IMR-90 (cell line): ENCODE measurements around the gene EPS8. TPM values are rescaled to one million over a fixed set of nuclear protein-coding genes. Genes with fewer than 3 reads are reported as not detected.

Experiments
- ATAC-seq: fragments of 200-7000 bp; cut with Tn5 transposase; 2 replicates; pipeline ENCODE4 v1.9.1; 2020; ENCODE audit warnings: low read depth, mild to moderate bottlenecking, moderate library complexity
- BruUV-seq: library from RNA; stranded (reverse); fragments of 400-500 nt; replicated peaks from 2 replicates; lab custom pipeline; 2021; lab: Mats Ljungman, UMichigan
- CTCF ChIA-PET: fragments of 300-600 bp; formaldehyde crosslinking; extraction: SDS; loops from one replicate; lab custom pipeline; 2021; ENCODE audit warnings: antibody characterized with exemption; lab: Yijun Ruan, JAX
- POLR2A ChIA-PET: fragments of 300-600 bp; sonication (Branson Sonifier 250); formaldehyde crosslinking; loops from one replicate; lab custom pipeline; 2022; ENCODE audit warnings: antibody characterized with exemption; ENCODE audit not compliant: unreplicated experiment; lab: Charles Lee
- DNase-seq: peaks from one replicate; pipeline ENCODE4 v3.0.0; 2013
- H2AFZ ChIP-seq: replicated peaks from 2 replicates; pipeline ENCODE3; 2013; ENCODE audit warnings: low read length, mild to moderate bottlenecking; ENCODE audit not compliant: poor library complexity
- H2AK5ac ChIP-seq: 2 replicates; pipeline ENCODE4 v1.6.1; 2013; ENCODE audit warnings: low read depth, low read length, inconsistent platforms
- H2AK9ac ChIP-seq: replicated peaks from 2 replicates; pipeline ENCODE3; 2013; ENCODE audit warnings: mild to moderate bottlenecking, low read depth, low read length, moderate library complexity; ENCODE audit not compliant: poor library complexity
- H2BK120ac ChIP-seq: 2 replicates; pipeline ENCODE4 v1.6.1; 2013; ENCODE audit warnings: low read depth, low read length, inconsistent platforms
- H2BK15ac ChIP-seq: 3 replicates; pipeline ENCODE4 v1.6.1; 2013; ENCODE audit warnings: low read depth, low read length, inconsistent platforms
- H2BK20ac ChIP-seq: 2 replicates; pipeline ENCODE4 v1.6.1; 2013; ENCODE audit warnings: low read depth, mild to moderate bottlenecking, inconsistent platforms, low read length, moderate library complexity
- H2BK5ac ChIP-seq: 2 replicates; pipeline ENCODE4 v1.6.1; 2013; ENCODE audit warnings: mild to moderate bottlenecking, low read depth, low read length, inconsistent platforms; ENCODE audit not compliant: poor library complexity, severe bottlenecking
- H3K14ac ChIP-seq: replicated peaks from 2 replicates; pipeline ENCODE4 v1.6.1; 2013; ENCODE audit warnings: low read depth, low read length, inconsistent platforms
- H3K18ac ChIP-seq: 2 replicates; pipeline ENCODE4 v1.6.1; 2013; ENCODE audit warnings: low read depth, low read length, control low read depth
- H3K23ac ChIP-seq: 2 replicates; pipeline ENCODE4 v1.6.1; 2013; ENCODE audit warnings: low read depth, low read length, inconsistent platforms
- H3K27ac ChIP-seq: 2 replicates; pipeline ENCODE4 v1.5.1; 2013; ENCODE audit warnings: mild to moderate bottlenecking, control low read depth, low read length; ENCODE audit not compliant: insufficient read depth
- H3K27me3 ChIP-seq: 2 replicates; pipeline ENCODE4 v1.6.1; 2013; ENCODE audit warnings: low read length; ENCODE audit not compliant: control insufficient read depth, insufficient read depth
- H3K36me3 ChIP-seq: 2 replicates; pipeline ENCODE4 v1.6.1; 2013; ENCODE audit warnings: low read length, mixed read lengths; ENCODE audit not compliant: control insufficient read depth, insufficient read depth
- H3K4ac ChIP-seq: 2 replicates; pipeline ENCODE4 v1.6.1; 2013; ENCODE audit warnings: low read depth, low read length, inconsistent platforms
- H3K4me1 ChIP-seq: 2 replicates; pipeline ENCODE4 v1.6.1; 2013; ENCODE audit warnings: low read length, mixed read lengths; ENCODE audit not compliant: control insufficient read depth, insufficient read depth
- H3K4me2 ChIP-seq: 2 replicates; pipeline ENCODE4 v1.6.1; 2013; ENCODE audit warnings: low read depth, mild to moderate bottlenecking, control low read depth, low read length, moderate library complexity
- H3K4me3 ChIP-seq: 2 replicates; pipeline ENCODE4 v1.5.1; 2013; ENCODE audit warnings: low read depth, mild to moderate bottlenecking, control low read depth, low read length, moderate library complexity; ENCODE audit not compliant: insufficient read depth
- H3K56ac ChIP-seq: 2 replicates; pipeline ENCODE4 v1.6.1; 2013; ENCODE audit warnings: low read length, inconsistent platforms; ENCODE audit not compliant: insufficient read depth; ENCODE audit errors: extremely low read depth
- H3K79me1 ChIP-seq, 2 experiments: 2 replicates each; pipeline ENCODE4 v1.6.1; 2013; ENCODE audit warnings: low read length in 2 of 2, inconsistent platforms in 1 of 2, low read depth in 1 of 2
- H3K9ac ChIP-seq: 2 replicates; pipeline ENCODE4 v1.6.1; 2013; ENCODE audit warnings: low read depth, low read length, control low read depth
- H3K9me1 ChIP-seq: 2 replicates; pipeline ENCODE4 v1.6.1; 2013; ENCODE audit warnings: low read length, inconsistent platforms; ENCODE audit not compliant: insufficient read depth
- H3K9me3 ChIP-seq: 2 replicates; pipeline ENCODE4 v1.6.1; 2013; ENCODE audit warnings: low read length; ENCODE audit not compliant: control insufficient read depth, insufficient read depth
- H4K20me1 ChIP-seq: 2 replicates; pipeline ENCODE4 v1.6.1; 2013; ENCODE audit warnings: low read length, inconsistent platforms; ENCODE audit not compliant: insufficient read depth
- H4K5ac ChIP-seq: 2 replicates; pipeline ENCODE4 v1.6.1; 2013; ENCODE audit warnings: mild to moderate bottlenecking, low read depth, low read length, control low read depth
- H4K8ac ChIP-seq, 2 experiments: 2 replicates each; pipeline ENCODE4 v1.6.1; 2013; ENCODE audit warnings: low read depth in 2 of 2, low read length in 2 of 2, control low read depth in 1 of 2, inconsistent platforms in 1 of 2
- H4K91ac ChIP-seq: 2 replicates; pipeline ENCODE4 v1.6.1; 2013; ENCODE audit warnings: low read depth, low read length, inconsistent platforms; ENCODE audit not compliant: insufficient read depth
- BHLHE40 ChIP-seq: fragments of 150-350 bp; IDR thresholded peaks from 2 replicates; pipeline ENCODE4 v1.6.1; 2016; ENCODE audit warnings: mild to moderate bottlenecking, low read depth, low read length
- CEBPB ChIP-seq: IDR thresholded peaks from 2 replicates; pipeline ENCODE4 v1.6.1; 2012; ENCODE audit warnings: low read depth, low read length, improper control_type of control experiment
- CHD1 ChIP-seq: IDR thresholded peaks from 2 replicates; pipeline ENCODE4 v1.6.1; 2012; ENCODE audit warnings: low read depth, low read length, improper control_type of control experiment
- FOS ChIP-seq: fragments of 150-350 bp; IDR thresholded peaks from 2 replicates; pipeline ENCODE4 v1.6.1; 2016; ENCODE audit warnings: low read depth, low read length
- MAFK ChIP-seq: IDR thresholded peaks from 2 replicates; pipeline ENCODE4 v1.6.1; 2012; ENCODE audit warnings: low read depth, low read length, improper control_type of control experiment
- MAZ ChIP-seq: IDR thresholded peaks from 2 replicates; pipeline ENCODE4 v1.6.1; 2012; ENCODE audit warnings: low read depth, mild to moderate bottlenecking, low read length, improper control_type of control experiment, moderate library complexity, borderline replicate concordance
- MXI1 ChIP-seq: IDR thresholded peaks from 2 replicates; pipeline ENCODE4 v1.6.1; 2012; ENCODE audit warnings: low read depth, mild to moderate bottlenecking, low read length, moderate library complexity, borderline replicate concordance
- NFE2L2 ChIP-seq: fragments of 150-350 bp; IDR thresholded peaks from 2 replicates; pipeline ENCODE4 v1.6.1; 2016; ENCODE audit warnings: low read depth, mild to moderate bottlenecking, low read length
- POLR2A ChIP-seq: IDR thresholded peaks from 2 replicates; pipeline ENCODE4 v1.6.1; 2012; ENCODE audit warnings: mild to moderate bottlenecking, low read depth, low read length
- RAD21 ChIP-seq: IDR thresholded peaks from 2 replicates; pipeline ENCODE4 v1.6.1; 2012; ENCODE audit warnings: low read length, improper control_type of control experiment
- RCOR1 ChIP-seq: IDR thresholded peaks from 2 replicates; pipeline ENCODE4 v1.6.1; 2012; ENCODE audit warnings: mild to moderate bottlenecking, low read length, improper control_type of control experiment; ENCODE audit not compliant: insufficient replicate concordance
- RFX5 ChIP-seq: IDR thresholded peaks from 2 replicates; pipeline ENCODE4 v1.8.0; 2012; ENCODE audit warnings: low read depth, mild to moderate bottlenecking, low read length, moderate library complexity
- SMC3 ChIP-seq: fragments of 150-350 bp; IDR thresholded peaks from 2 replicates; pipeline ENCODE4 v1.6.1; 2016; ENCODE audit warnings: low read depth, mild to moderate bottlenecking, antibody characterized with exemption, low read length, moderate library complexity
- WGBS, 2 experiments: methylation state at CpG; one replicate each; pipeline versions ENCODE4 v1.1.5 to v1.1.7; 2013; ENCODE audit warnings: missing lambda C conversion rate in 2 of 2; ENCODE audit not compliant: insufficient read length in 1 of 2; ENCODE audit errors: extremely low coverage in 2 of 2; 5-methylcytosine and 5-hydroxymethylcytosine counted together
- dilution Hi-C: fragments of 300-500 bp; cut with HindIII; formaldehyde crosslinking; loops from one replicate; pipeline ENCODE4 v1.14.3; 2018; ENCODE audit warnings: low sequenced_read_pairs; ENCODE audit not compliant: unreplicated experiment
- in situ Hi-C: fragments of 300-500 bp; cut with MboI; formaldehyde crosslinking; loops from 3 replicates; pipeline ENCODE4 v1.14.3; 2019; ENCODE audit warnings: low sequenced_read_pairs, inconsistent platforms, mixed read lengths
- intact Hi-C: fragments of 100-400 bp; cut with micrococcal nuclease; formaldehyde crosslinking; loops from 2 replicates; pipeline ENCODE4 v1.10.0; 2022
- polyA plus RNA-seq, 3 experiments: library from polyadenylated mRNA; depleted of rRNA; stranded (reverse); fragments of >200 nt; gene quantifications; 2 replicates each; pipeline ENCODE4 v1.2.3, GENCODE V29; 2012; ENCODE audit warnings: low replicate concordance in 1 of 3
- total RNA-seq: library from RNA; depleted of rRNA; stranded (reverse); fragments of >200 nt; gene quantifications from 2 replicates; pipeline ENCODE4 v1.2.3, GENCODE V29; 2012
- TF ChIP-seq, protein P1 (sequence below): fragments of 150-350 bp; IDR thresholded peaks from 2 replicates; pipeline ENCODE4 v1.6.1; 2016; ENCODE audit warnings: low read depth, mild to moderate bottlenecking, low read length, moderate library complexity, borderline replicate concordance
- TF ChIP-seq, protein P2 (sequence below): conservative IDR thresholded peaks from 2 replicates; pipeline ENCODE4 v1.5.1; 2012; ENCODE audit warnings: mild to moderate bottlenecking, low read depth, low read length, improper control_type of control experiment
- TF ChIP-seq, protein P3 (sequence below): fragments of 150-350 bp; IDR thresholded peaks from 2 replicates; pipeline ENCODE4 v1.6.1; 2017; ENCODE audit warnings: mild to moderate bottlenecking, antibody characterized with exemption, low read length, low read depth

The EPS8 gene
- total and polyA plus RNA-seq, 2 of the 4 experiments (the other 2 are of a cell fraction), result 45.1 to 104 TPM

DNA sequence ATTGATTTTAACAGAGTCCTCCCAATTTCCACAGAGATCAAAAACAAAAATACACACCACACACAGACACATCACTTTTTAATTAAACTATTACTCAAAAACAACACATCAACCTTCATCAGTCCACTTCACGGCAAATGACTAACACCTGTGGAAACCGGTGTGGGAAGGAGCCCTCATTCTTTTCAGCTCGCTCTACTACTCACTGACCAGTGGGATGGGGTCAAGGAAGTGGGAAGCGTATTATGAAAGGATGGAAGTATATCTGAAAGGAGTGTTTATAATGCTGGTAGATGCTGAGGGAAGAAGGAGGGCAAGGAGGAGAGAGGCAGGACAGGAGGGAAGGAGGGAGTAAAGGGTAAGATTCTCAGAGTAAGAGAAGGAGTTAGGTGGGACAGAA, 156.5 kb downstream of the EPS8 start:
- no peak overlapping the region for H3K27ac ChIP-seq

More for the DNA sequence above, 156.5 kb downstream of the EPS8 start:
- 0 out of 2 replicates have a peak overlapping the region, but pooled peaks have one; percentile 57 for H3K18ac ChIP-seq
- peak overlapping the region; percentile 49 for H4K91ac ChIP-seq
- CTCF ChIA-PET, result no interaction called here
- POLR2A ChIA-PET, result no interaction called here
- DNase-seq (no peak), ATAC-seq (no peak)
- intact Hi-C loops, result no loop called here
- peak overlapping the region; percentile 58 for H2BK5ac ChIP-seq
- no peak overlapping the region; the same call in 1 of the 2 replicates for H3K23ac ChIP-seq
- H3K14ac ChIP-seq, result peak overlapping the region; percentile 83
- peaks cover 4% of the 10 kb centered on the region for H3K36me3 ChIP-seq
- no TSS peak for BruUV-seq
- WGBS, 2 experiments, result no CpG with 5 or more reads among the region's 4 CpGs
- no peaks in the 10 kb centered on the region for H3K9me3 ChIP-seq
- peak overlapping the region; percentile 92 for H2AK5ac ChIP-seq
- no peaks in the 10 kb centered on the region for H4K20me1 ChIP-seq
- no peak overlapping the region for H3K4me3 ChIP-seq
- in situ Hi-C loops, result no loop called here
- H2BK15ac ChIP-seq, result peak overlapping the region; percentile 85; the same call in 1 of the 3 replicates
- no peak overlapping the region for H3K4me2 ChIP-seq
- H2AK9ac ChIP-seq, result no peak overlapping the region
- H3K4ac ChIP-seq, result peak overlapping the region; percentile 69; the same call in 1 of the 2 replicates
- no peak overlapping the region for H2AFZ ChIP-seq
- TF ChIP-seq CHD1 (no peak), MXI1 (no peak), CEBPB (no peak), NFE2L2 (no peak), POLR2A (no peak), FOS (no peak), MAZ (no peak), RFX5 (no peak), RCOR1 (no peak), RAD21 (no peak), MAFK (no peak), SMC3 (no peak), BHLHE40 (no peak)
- TF ChIP-seq, protein P1, sequence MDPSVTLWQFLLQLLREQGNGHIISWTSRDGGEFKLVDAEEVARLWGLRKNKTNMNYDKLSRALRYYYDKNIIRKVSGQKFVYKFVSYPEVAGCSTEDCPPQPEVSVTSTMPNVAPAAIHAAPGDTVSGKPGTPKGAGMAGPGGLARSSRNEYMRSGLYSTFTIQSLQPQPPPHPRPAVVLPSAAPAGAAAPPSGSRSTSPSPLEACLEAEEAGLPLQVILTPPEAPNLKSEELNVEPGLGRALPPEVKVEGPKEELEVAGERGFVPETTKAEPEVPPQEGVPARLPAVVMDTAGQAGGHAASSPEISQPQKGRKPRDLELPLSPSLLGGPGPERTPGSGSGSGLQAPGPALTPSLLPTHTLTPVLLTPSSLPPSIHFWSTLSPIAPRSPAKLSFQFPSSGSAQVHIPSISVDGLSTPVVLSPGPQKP, result no peak
- TF ChIP-seq, protein P2, sequence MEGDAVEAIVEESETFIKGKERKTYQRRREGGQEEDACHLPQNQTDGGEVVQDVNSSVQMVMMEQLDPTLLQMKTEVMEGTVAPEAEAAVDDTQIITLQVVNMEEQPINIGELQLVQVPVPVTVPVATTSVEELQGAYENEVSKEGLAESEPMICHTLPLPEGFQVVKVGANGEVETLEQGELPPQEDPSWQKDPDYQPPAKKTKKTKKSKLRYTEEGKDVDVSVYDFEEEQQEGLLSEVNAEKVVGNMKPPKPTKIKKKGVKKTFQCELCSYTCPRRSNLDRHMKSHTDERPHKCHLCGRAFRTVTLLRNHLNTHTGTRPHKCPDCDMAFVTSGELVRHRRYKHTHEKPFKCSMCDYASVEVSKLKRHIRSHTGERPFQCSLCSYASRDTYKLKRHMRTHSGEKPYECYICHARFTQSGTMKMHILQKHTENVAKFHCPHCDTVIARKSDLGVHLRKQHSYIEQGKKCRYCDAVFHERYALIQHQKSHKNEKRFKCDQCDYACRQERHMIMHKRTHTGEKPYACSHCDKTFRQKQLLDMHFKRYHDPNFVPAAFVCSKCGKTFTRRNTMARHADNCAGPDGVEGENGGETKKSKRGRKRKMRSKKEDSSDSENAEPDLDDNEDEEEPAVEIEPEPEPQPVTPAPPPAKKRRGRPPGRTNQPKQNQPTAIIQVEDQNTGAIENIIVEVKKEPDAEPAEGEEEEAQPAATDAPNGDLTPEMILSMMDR, result no peak
- TF ChIP-seq, protein P3, sequence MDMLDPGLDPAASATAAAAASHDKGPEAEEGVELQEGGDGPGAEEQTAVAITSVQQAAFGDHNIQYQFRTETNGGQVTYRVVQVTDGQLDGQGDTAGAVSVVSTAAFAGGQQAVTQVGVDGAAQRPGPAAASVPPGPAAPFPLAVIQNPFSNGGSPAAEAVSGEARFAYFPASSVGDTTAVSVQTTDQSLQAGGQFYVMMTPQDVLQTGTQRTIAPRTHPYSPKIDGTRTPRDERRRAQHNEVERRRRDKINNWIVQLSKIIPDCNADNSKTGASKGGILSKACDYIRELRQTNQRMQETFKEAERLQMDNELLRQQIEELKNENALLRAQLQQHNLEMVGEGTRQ, result no peak
- no peak overlapping the region for H4K5ac ChIP-seq
- peak overlapping the region in 1 of 2 experiments; percentile 52; a peak in 2 of 4 replicates for H4K8ac ChIP-seq
- dilution Hi-C loops, result no loop called here
- no peak overlapping the region for H3K9ac ChIP-seq
- peaks cover 17% of the 10 kb centered on the region for H3K9me1 ChIP-seq
- H3K56ac ChIP-seq, result no peak overlapping the region
- peaks cover 6 to 30% of the 10 kb centered on the region in 2 experiments; a peak in 3 of 4 replicates for H3K79me1 ChIP-seq
- H2BK20ac ChIP-seq, result peak overlapping the region; percentile 73; the same call in 1 of the 2 replicates
- no peaks in the 10 kb centered on the region for H3K27me3 ChIP-seq
- H2BK120ac ChIP-seq, result peak overlapping the region; percentile 56
- peaks cover 28% of the 10 kb centered on the region for H3K4me1 ChIP-seq
